ENCODE results near the gene KCNN2. TPM values are rescaled to one million over a fixed set of nuclear protein-coding genes. Genes with fewer than 3 reads are reported as not detected.

Gene KCNN2
- total and polyA plus RNA-seq, 5 donors from 2014 or later: not detected

GRCh38 chr5:114325541-114325940 is 36.3 kb upstream of the KCNN2 start:
- Histone ChIP-seq H3K4me3 (ENCODE audit: low read depth, low read length) (no peak overlapping the region), H3K9me3 (ENCODE audit: control insufficient read depth in 2 of 2, low read length in 2 of 2) (no peaks in the 10 kb centered on the region), H3K27me3 (ENCODE audit: control insufficient read depth, insufficient read depth, low read length) (no peaks in the 10 kb centered on the region), H3K27ac (ENCODE audit: insufficient read depth, low read length, poor library complexity, severe bottlenecking) (no peak overlapping the region), H3K4me1 (ENCODE audit: control insufficient read depth, insufficient read depth, low read length, poor library complexity, severe bottlenecking) (no peaks in the 10 kb centered on the region), H3K36me3 (ENCODE audit: control insufficient read depth, insufficient read depth, low read length) (no peaks in the 10 kb centered on the region)
- H3K4me3 Mint-ChIP-seq: peak overlapping the region in 1 of 4 donors; percentile 28
- ATAC-seq (ENCODE audit: low read depth in 2 of 2): no peak
- H3K9me3 Mint-ChIP-seq: peaks cover 0 to 5% (median 0%) of the 10 kb centered on the region in 7 donors
- H3K36me3 Mint-ChIP-seq: no peaks in the 10 kb centered on the region
- H3K4me1 Mint-ChIP-seq: no peaks in the 10 kb centered on the region
- no peak for DNase-seq
- H3K27ac Mint-ChIP-seq: no peak overlapping the region
- H3K27me3 Mint-ChIP-seq: no peaks in the 10 kb centered on the region

- no peaks in the 10 kb centered on the region for H3K36me3 Mint-ChIP-seq
- H3K27me3 Mint-ChIP-seq: no peaks in the 10 kb centered on the region
- no peaks in the 10 kb centered on the region for H3K27me3 ChIP-seq (ENCODE audit: control insufficient read depth, insufficient read depth, low read length)
- no peaks in the 10 kb centered on the region for H3K4me1 Mint-ChIP-seq
- H3K4me1 ChIP-seq (ENCODE audit: control insufficient read depth, insufficient read depth, low read length, poor library complexity, severe bottlenecking): no peaks in the 10 kb centered on the region
- no peak overlapping the region for H3K27ac ChIP-seq (ENCODE audit: insufficient read depth, low read length, poor library complexity, severe bottlenecking)
- no peak overlapping the region for H3K27ac Mint-ChIP-seq
- DNase-seq (no peak), ATAC-seq (ENCODE audit: low read depth in 2 of 2) (no peak)
- H3K36me3 ChIP-seq (ENCODE audit: control insufficient read depth, insufficient read depth, low read length): no peaks in the 10 kb centered on the region
- no peaks in the 10 kb centered on the region for H3K9me3 ChIP-seq (ENCODE audit: control insufficient read depth in 2 of 2, low read length in 2 of 2)
- no peak overlapping the region for H3K4me3 ChIP-seq (ENCODE audit: low read depth, low read length)
- no peak overlapping the region for H3K4me3 Mint-ChIP-seq
- peaks cover 0 to 1% (median 0%) of the 10 kb centered on the region in 7 donors for H3K9me3 Mint-ChIP-seq
Measured at GRCh38 chr5:114327474-114327873, 34.4 kb upstream of the KCNN2 start.

GRCh38 chr5:114327987-114328386 is 33.9 kb upstream of the KCNN2 start:
- H3K9me3 Mint-ChIP-seq: peaks cover 0 to 2% (median 0%) of the 10 kb centered on the region in 7 donors
- no peak for ATAC-seq (ENCODE audit: low read depth in 2 of 2)

DNA sequence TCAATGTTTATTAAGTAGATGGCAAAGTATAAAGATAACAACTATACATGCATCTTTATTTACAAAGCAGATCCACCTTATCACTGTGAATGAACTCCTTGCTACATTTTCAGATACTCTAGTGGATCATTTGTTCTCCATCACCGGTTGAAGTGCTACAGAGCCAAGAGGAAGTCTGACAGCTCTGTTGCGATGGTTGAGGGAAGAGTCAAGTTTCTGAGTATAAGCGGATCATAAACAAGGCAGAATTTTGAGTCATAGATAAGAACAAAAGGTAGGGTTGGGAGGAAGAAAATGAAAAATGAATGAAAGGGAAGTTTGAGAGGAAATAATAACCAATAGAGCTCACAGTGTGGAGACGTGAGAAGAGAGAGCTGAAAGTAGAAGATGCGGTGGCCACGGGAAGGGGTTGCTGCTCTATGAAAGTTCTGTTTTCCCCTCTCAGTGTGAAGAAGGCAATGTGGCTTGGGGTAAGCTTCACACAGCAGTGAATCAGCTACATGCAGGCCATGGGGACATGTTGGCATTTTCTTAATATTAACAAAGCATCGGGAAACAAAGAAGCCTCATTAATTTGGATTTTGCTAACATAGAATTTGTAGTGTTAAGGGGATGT is 30.8 kb upstream of the KCNN2 start:
- no peak for ATAC-seq (ENCODE audit: low read depth in 2 of 2)
- Histone ChIP-seq H3K4me3 (ENCODE audit: low read depth, low read length) (no peak overlapping the region), H3K9me3 (ENCODE audit: control insufficient read depth in 2 of 2, low read length in 2 of 2) (no peaks in the 10 kb centered on the region), H3K36me3 (ENCODE audit: control insufficient read depth, insufficient read depth, low read length) (no peaks in the 10 kb centered on the region), H3K4me1 (ENCODE audit: control insufficient read depth, insufficient read depth, low read length, poor library complexity, severe bottlenecking) (no peaks in the 10 kb centered on the region), H3K27me3 (ENCODE audit: control insufficient read depth, insufficient read depth, low read length) (no peaks in the 10 kb centered on the region), H3K27ac (ENCODE audit: insufficient read depth, low read length, poor library complexity, severe bottlenecking) (no peak overlapping the region)
- Mint-ChIP-seq H3K27me3 (no peaks in the 10 kb centered on the region), H3K36me3 (no peaks in the 10 kb centered on the region), H3K9me3 (peaks cover 0 to 4% (median 0%) of the 10 kb centered on the region in 7 donors), H3K4me3 (no peak overlapping the region), H3K4me1 (no peaks in the 10 kb centered on the region), H3K27ac (no peak overlapping the region)
- DNase-seq: no peak

More at GRCh38 chr5:114327987-114328386, 33.9 kb upstream of the KCNN2 start:
- no peak overlapping the region for H3K27ac ChIP-seq (ENCODE audit: insufficient read depth, low read length, poor library complexity, severe bottlenecking)
- no peak overlapping the region for H3K4me3 Mint-ChIP-seq
- no peaks in the 10 kb centered on the region for H3K36me3 Mint-ChIP-seq
- DNase-seq: no peak
- H3K4me1 ChIP-seq (ENCODE audit: control insufficient read depth, insufficient read depth, low read length, poor library complexity, severe bottlenecking): no peaks in the 10 kb centered on the region
- H3K36me3 ChIP-seq (ENCODE audit: control insufficient read depth, insufficient read depth, low read length): no peaks in the 10 kb centered on the region
- H3K4me3 ChIP-seq (ENCODE audit: low read depth, low read length): no peak overlapping the region
- no peaks in the 10 kb centered on the region for H3K4me1 Mint-ChIP-seq
- H3K9me3 ChIP-seq (ENCODE audit: control insufficient read depth in 2 of 2, low read length in 2 of 2): no peaks in the 10 kb centered on the region
- no peak overlapping the region for H3K27ac Mint-ChIP-seq
- H3K27me3 Mint-ChIP-seq: no peaks in the 10 kb centered on the region
- no peaks in the 10 kb centered on the region for H3K27me3 ChIP-seq (ENCODE audit: control insufficient read depth, insufficient read depth, low read length)

- no peak overlapping the region for H3K27ac Mint-ChIP-seq
- DNase-seq: no peak
- no peaks in the 10 kb centered on the region for H3K9me3 ChIP-seq (ENCODE audit: control insufficient read depth in 2 of 2, low read length in 2 of 2)
- no peaks in the 10 kb centered on the region for H3K27me3 Mint-ChIP-seq
- H3K36me3 ChIP-seq (ENCODE audit: control insufficient read depth, insufficient read depth, low read length): no peaks in the 10 kb centered on the region
- H3K4me1 ChIP-seq (ENCODE audit: control insufficient read depth, insufficient read depth, low read length, poor library complexity, severe bottlenecking): no peaks in the 10 kb centered on the region
- H3K27ac ChIP-seq (ENCODE audit: insufficient read depth, low read length, poor library complexity, severe bottlenecking): no peak overlapping the region
- no peaks in the 10 kb centered on the region for H3K27me3 ChIP-seq (ENCODE audit: control insufficient read depth, insufficient read depth, low read length)
- peaks cover 0 to 4% (median 0%) of the 10 kb centered on the region in 7 donors for H3K9me3 Mint-ChIP-seq
- no peak overlapping the region for H3K4me3 ChIP-seq (ENCODE audit: low read depth, low read length)
- H3K4me1 Mint-ChIP-seq: no peaks in the 10 kb centered on the region
- no peak overlapping the region for H3K4me3 Mint-ChIP-seq
- H3K36me3 Mint-ChIP-seq: no peaks in the 10 kb centered on the region
- no peak for ATAC-seq (ENCODE audit: low read depth in 2 of 2)
Measured at GRCh38 chr5:114332493-114332892, 29.4 kb upstream of the KCNN2 start.

DNA sequence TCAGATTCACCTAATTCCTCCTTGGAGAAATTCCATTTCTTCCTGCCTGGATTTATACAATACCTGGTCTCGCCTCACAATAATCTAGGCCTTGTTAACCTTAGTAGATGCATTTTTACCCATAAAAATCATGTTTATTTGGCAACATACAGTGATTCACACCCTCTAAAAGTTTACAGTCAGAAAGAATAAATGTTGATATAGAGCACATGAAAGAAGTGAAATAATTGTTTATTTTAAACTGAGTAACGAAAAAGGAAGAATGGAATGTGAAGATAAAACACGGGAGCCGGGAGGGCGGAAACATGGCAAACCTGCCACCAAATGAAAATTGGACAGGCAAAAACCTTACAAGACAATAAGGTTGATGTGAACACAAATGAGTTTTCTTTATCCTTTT is 28.9 kb upstream of the KCNN2 start:
- DNase-seq (no peak), ATAC-seq (ENCODE audit: low read depth in 2 of 2) (no peak)
- H3K9me3 Mint-ChIP-seq: peaks cover 0 to 4% (median 0%) of the 10 kb centered on the region in 7 donors
- H3K4me3 ChIP-seq (ENCODE audit: low read depth, low read length): no peak overlapping the region
- no peaks in the 10 kb centered on the region for H3K27me3 ChIP-seq (ENCODE audit: control insufficient read depth, insufficient read depth, low read length)
- no peaks in the 10 kb centered on the region for H3K27me3 Mint-ChIP-seq
- no peak overlapping the region for H3K27ac Mint-ChIP-seq
- H3K9me3 ChIP-seq (ENCODE audit: control insufficient read depth in 2 of 2, low read length in 2 of 2): no peaks in the 10 kb centered on the region
- no peaks in the 10 kb centered on the region for H3K4me1 Mint-ChIP-seq
- no peaks in the 10 kb centered on the region for H3K36me3 Mint-ChIP-seq
- no peak overlapping the region for H3K27ac ChIP-seq (ENCODE audit: insufficient read depth, low read length, poor library complexity, severe bottlenecking)
- H3K36me3 ChIP-seq (ENCODE audit: control insufficient read depth, insufficient read depth, low read length): no peaks in the 10 kb centered on the region
- no peaks in the 10 kb centered on the region for H3K4me1 ChIP-seq (ENCODE audit: control insufficient read depth, insufficient read depth, low read length, poor library complexity, severe bottlenecking)
- no peak overlapping the region for H3K4me3 Mint-ChIP-seq

GRCh38 chr5:114335391-114335790 is 26.5 kb upstream of the KCNN2 start:
- no peaks in the 10 kb centered on the region for H3K4me1 Mint-ChIP-seq
- no peaks in the 10 kb centered on the region for H3K27me3 Mint-ChIP-seq
- no peaks in the 10 kb centered on the region for H3K36me3 Mint-ChIP-seq
- no peak overlapping the region for H3K4me3 ChIP-seq (ENCODE audit: low read depth, low read length)
- no peaks in the 10 kb centered on the region for H3K27me3 ChIP-seq (ENCODE audit: control insufficient read depth, insufficient read depth, low read length)
- H3K27ac Mint-ChIP-seq: peak overlapping the region in 1 of 3 donors; percentile 30
- H3K4me1 ChIP-seq (ENCODE audit: control insufficient read depth, insufficient read depth, low read length, poor library complexity, severe bottlenecking): no peaks in the 10 kb centered on the region
- no peak overlapping the region for H3K27ac ChIP-seq (ENCODE audit: insufficient read depth, low read length, poor library complexity, severe bottlenecking)
- no peak for DNase-seq
- H3K9me3 ChIP-seq (ENCODE audit: control insufficient read depth in 2 of 2, low read length in 2 of 2): no peaks in the 10 kb centered on the region
- no peak for ATAC-seq (ENCODE audit: low read depth in 2 of 2)
- no peaks in the 10 kb centered on the region for H3K36me3 ChIP-seq (ENCODE audit: control insufficient read depth, insufficient read depth, low read length)
- peaks cover 0 to 4% (median 0%) of the 10 kb centered on the region in 7 donors for H3K9me3 Mint-ChIP-seq
- H3K4me3 Mint-ChIP-seq: no peak overlapping the region

- Mint-ChIP-seq H3K27me3 (no peaks in the 10 kb centered on the region), H3K4me3 (no peak overlapping the region), H3K36me3 (no peaks in the 10 kb centered on the region), H3K4me1 (no peaks in the 10 kb centered on the region), H3K27ac (no peak overlapping the region), H3K9me3 (peaks cover 0 to 4% (median 2%) of the 10 kb centered on the region in 7 donors)
- ATAC-seq (ENCODE audit: low read depth in 2 of 2) (no peak), DNase-seq (no peak)
- Histone ChIP-seq H3K27ac (ENCODE audit: insufficient read depth, low read length, poor library complexity, severe bottlenecking) (no peak overlapping the region), H3K27me3 (ENCODE audit: control insufficient read depth, insufficient read depth, low read length) (no peaks in the 10 kb centered on the region), H3K4me3 (ENCODE audit: low read depth, low read length) (no peak overlapping the region), H3K9me3 (ENCODE audit: control insufficient read depth in 2 of 2, low read length in 2 of 2) (no peaks in the 10 kb centered on the region), H3K36me3 (ENCODE audit: control insufficient read depth, insufficient read depth, low read length) (no peaks in the 10 kb centered on the region), H3K4me1 (ENCODE audit: control insufficient read depth, insufficient read depth, low read length, poor library complexity, severe bottlenecking) (no peaks in the 10 kb centered on the region)
Measured at GRCh38 chr5:114339108-114339507, 22.8 kb upstream of the KCNN2 start.
